ENCODE data around the gene DOLK.

Gene DOLK

GRCh38 chr9:128906741-128907140 lies 40.7 kb downstream of the DOLK start:
- DNase-seq (ENCODE audit: low read depth in 3 of 3): no peak

GRCh38 chr9:128905964-128906363 lies 41.4 kb downstream of the DOLK start:
- no peak for DNase-seq (ENCODE audit: low read depth in 3 of 3)

DNA sequence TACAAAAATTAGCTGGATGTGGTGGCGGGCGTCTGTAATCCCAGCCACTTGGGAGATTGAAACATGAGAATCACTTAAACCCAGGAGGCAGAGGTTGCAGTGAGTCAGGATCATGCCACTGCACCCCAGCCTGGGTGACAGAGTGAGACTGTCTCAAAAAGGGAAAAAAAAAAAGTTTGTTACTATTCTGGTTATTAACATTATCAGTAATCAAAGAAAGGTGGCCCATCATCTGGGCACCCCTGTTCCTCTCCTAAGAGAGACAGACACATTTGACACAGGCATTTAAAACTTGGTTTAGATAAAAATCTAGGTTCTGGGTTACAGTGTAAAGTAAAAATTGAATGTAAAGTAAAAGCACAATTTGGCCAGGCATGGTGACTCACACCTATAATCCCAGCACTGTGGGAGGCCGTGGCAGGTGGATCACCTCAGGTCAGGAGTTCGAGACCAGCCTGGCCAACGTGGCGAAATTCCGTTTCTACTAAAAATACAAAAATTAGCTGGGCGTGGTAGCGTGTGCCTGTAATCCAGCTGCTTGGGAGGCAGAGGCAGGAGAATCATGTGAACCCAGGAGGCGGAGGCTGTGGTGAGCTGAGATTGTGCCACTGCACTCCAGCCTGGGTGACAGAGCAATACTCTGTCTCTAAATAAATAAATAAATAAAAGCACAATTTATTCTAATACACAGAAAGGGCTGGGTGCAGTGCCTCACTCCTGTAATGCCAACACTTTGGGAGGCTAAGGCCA lies 43.4 kb downstream of the DOLK start:
- DNase-seq (ENCODE audit: low read depth in 3 of 3): no peak

DNA sequence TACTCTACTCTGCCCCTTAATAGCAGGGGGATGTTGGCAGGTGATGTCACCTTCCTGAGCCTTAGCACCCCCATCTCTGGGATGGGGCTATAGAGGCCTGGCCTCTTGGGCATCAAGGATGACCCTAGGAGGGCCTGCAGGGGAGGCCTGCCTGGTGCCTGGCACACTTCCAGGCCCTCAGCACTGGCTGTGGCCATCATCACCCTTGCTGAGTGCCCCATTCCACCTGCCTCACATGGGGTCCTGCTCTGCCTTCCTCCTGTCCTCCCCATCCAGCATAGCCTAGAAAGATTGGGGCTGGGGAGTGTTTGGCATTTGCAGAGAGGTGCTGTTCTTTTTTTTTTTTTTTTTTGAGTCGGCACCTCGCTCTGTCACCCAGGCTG lies 44.3 kb downstream of the DOLK start:
- no peak for DNase-seq (ENCODE audit: low read depth in 3 of 3)

DNA sequence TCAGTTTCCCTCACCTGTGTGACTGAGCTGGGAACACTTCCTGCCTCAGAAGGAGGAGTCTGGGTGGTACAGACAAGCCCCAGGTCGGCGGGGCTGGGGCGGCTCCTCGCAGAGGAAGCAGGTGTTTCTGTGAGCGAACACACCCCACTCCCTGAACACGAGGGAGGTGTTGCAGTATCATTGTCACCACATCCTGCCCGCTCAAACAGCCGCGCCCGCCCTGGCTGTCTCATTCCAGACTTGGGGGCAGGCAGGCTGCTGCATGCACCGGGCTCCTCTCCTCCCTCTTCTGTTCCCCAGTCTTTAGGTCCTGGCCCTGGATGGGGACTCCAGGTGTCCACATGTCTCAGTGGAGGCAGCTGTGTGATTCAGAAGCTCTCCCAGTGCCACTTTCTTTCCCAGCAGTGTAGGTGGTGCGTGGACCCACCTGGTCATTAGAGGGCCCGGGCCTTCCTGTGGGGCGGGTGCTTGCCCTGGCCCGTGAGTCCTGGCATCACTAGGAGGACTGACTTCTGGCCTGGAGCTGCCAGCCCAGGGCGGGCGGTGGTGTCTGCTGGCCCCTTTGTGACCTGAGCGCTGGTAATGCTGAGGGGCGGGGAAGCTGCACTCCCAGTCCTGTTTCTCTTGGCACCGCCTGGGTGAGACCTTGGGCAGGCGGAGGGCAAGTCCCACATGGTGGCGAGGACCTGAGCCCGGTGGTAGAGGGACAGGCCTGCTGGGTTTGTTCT lies 44.9 kb downstream of the DOLK start:
- DNase-seq (ENCODE audit: low read depth in 3 of 3): peak; percentile 62 to 79 (median 69)

GRCh38 chr9:128901822-128902221 lies 45.6 kb downstream of the DOLK start:
- DNase-seq (ENCODE audit: low read depth in 3 of 3): no peak

- no peak for DNase-seq (ENCODE audit: low read depth in 3 of 3)
These were observed 46.0 kb downstream of the DOLK start for GRCh38 chr9:128901379-128901778.

DNA sequence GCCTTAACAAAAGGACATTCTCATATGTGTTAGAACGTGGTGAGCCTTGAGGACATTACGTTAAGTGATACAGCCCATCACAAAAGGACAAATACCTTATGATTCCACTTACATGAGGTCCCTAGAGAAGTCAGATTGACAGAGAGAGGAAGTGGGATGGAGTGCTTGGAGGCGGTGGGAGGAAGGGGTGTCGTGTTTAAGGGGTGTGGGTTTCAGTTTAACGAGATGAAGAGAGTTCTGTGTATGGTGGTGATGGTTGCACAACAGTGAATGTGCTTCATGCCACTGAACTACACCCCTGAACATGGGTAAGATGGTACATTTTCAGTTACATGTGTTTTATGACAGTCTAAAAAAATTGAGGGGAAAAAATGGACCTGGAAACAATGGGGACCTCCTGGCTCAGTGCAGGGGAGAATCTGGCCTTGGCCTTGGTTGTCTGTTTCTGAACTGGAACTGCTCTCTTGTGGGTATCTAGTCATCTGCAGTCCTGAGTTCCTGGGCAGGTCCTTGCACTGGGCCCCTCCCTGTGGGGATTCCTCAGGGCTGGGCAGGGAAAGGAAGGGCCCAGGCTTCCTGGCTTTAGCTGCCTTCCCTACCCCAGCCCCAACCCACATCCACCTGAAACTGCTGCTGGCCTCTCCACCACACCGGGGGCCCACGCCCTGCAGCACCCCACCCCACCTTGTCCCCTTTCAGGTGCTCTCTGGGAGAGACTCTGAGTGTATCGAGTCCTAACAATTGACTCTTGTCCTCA lies 47.7 kb downstream of the DOLK start:
- DNase-seq (ENCODE audit: low read depth in 3 of 3): no peak

GRCh38 chr9:128898845-128899565 lies 48.4 kb downstream of the DOLK start:
- DNase-seq (ENCODE audit: low read depth in 3 of 3): no peak

GRCh38 chr9:128898382-128898781 lies 49.0 kb downstream of the DOLK start:
- DNase-seq (ENCODE audit: low read depth in 3 of 3): no peak

DNA sequence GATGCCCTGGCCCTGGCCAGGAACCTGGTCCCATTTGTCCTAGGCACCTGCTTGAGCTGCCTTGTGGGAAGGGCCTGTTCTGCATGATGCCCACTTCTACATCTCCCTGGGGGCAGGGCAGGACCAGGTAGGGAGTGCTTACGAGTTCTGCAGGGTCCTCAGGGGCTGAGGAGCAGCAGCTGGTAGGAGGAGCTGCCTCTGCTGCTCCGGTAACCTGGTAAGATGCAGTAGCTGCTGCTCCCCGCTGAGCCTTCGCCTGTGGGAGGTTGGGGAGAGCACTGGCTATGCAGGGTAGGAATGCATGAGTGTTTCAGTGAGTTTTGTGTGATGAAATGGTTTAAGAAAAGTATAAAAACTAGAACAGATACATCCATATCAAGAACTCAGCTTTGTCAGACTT lies 51.8 kb downstream of the DOLK start:
- no peak for DNase-seq (ENCODE audit: low read depth in 3 of 3)

Measured in stimulated activated CD4-positive, alpha-beta T cell treated with anti-CD3 and anti-CD28 coated beads, TNF-alpha, amount 100 ng/mL, for 4 hours (primary cell).